MM.1S (cell line): Measurements from ENCODE around the gene POLR1D.

Source experiments
- CTCF ChIP-seq: fragments of 300-600 bp; sonication (generic); IDR thresholded peaks from 2 replicates; pipeline ENCODE4 v1.5.1; 2016; ENCODE audit warnings: antibody characterized with exemption, low read length, mixed read lengths
- EZH2 ChIP-seq: fragments of 300-600 bp; sonication (generic); optimal IDR thresholded peaks from 2 replicates; pipeline ENCODE3; 2017; ENCODE audit warnings: low read depth, mild to moderate bottlenecking, antibody characterized with exemption, low read length, mixed read lengths

DNA sequence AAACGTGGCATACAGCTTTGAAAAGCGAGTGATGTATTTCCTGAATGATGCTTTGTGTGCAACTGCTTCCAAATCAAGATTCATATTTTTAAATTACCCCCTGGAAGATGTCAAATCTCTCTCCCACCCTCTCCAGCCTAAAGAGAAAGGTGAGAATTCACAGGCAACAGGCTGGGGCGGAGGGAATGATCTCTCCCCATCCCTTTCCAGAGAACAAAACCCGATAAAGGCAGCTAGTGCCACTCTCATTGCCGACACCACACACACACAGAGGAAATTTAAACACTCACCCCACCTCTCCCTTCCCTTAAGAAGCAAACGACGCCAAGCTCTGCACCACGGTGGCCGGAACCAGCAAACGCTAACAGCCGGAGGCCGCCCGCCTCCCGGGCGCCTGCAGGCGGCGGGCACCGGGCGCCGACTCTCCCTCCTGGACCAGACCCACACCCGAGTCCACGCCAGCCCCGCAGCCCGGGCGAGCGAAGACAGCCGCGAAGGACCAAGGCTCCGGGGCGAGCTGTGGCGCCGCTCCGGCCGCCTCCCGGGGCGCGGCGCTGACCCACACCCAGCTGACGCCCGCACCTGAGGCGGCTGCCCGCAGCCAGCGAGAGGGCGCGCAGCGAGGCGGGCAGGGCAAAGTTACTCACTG lies 1.8 kb upstream of the POLR1D start:
- TF ChIP-seq CTCF (no peak; the same call in 1 of the 2 replicates), EZH2 (no peak)
